NCI-H82 (cell line): ENCODE data around the gene NTM.

ENCODE experiments used
- DNase-seq: peaks from one replicate; lab custom pipeline; 2025; lab: John Stamatoyannopoulos, UW

NTM gene

GRCh38 chr11:132114743-132115142 lies 744.3 kb downstream of the NTM start:
- DNase-seq: no peak

GRCh38 chr11:132115454-132115853 lies 745.0 kb downstream of the NTM start:
- DNase-seq: no peak

- no peak for DNase-seq
Measured at GRCh38 chr11:132116516-132116915, 746.1 kb downstream of the NTM start.

- no peak for DNase-seq
Measured at GRCh38 chr11:132118661-132119060, 748.2 kb downstream of the NTM start.

- peak; percentile 2 for DNase-seq
Measured at GRCh38 chr11:132119573-132119972, 749.2 kb downstream of the NTM start.

- no peak for DNase-seq
Measured at GRCh38 chr11:132122735-132123134, 752.3 kb downstream of the NTM start.

GRCh38 chr11:132123449-132123848 lies 753.0 kb downstream of the NTM start:
- DNase-seq: no peak

GRCh38 chr11:132123854-132124835 lies 753.7 kb downstream of the NTM start:
- peak; percentile 1 for DNase-seq

GRCh38 chr11:132125988-132126871 lies 755.8 kb downstream of the NTM start:
- no peak for DNase-seq

GRCh38 chr11:132126973-132127899 lies 756.8 kb downstream of the NTM start:
- DNase-seq: peak; percentile 20

GRCh38 chr11:132127900-132128288 lies 757.5 kb downstream of the NTM start:
- DNase-seq: no peak

GRCh38 chr11:132131047-132131446 lies 760.6 kb downstream of the NTM start:
- no peak for DNase-seq

GRCh38 chr11:132131961-132132360 lies 761.5 kb downstream of the NTM start:
- DNase-seq: no peak

GRCh38 chr11:132134322-132134721 lies 763.9 kb downstream of the NTM start:
- DNase-seq: no peak

- DNase-seq: no peak
Measured at GRCh38 chr11:132137289-132137980, 767.0 kb downstream of the NTM start.

GRCh38 chr11:132137981-132138313 lies 767.5 kb downstream of the NTM start:
- DNase-seq: no peak

- no peak for DNase-seq
Measured at GRCh38 chr11:132139181-132139580, 768.8 kb downstream of the NTM start.

GRCh38 chr11:132140056-132140455 lies 769.6 kb downstream of the NTM start:
- DNase-seq: peak; percentile 1

GRCh38 chr11:132142121-132142520 lies 771.7 kb downstream of the NTM start:
- no peak for DNase-seq

GRCh38 chr11:132142554-132142953 lies 772.1 kb downstream of the NTM start:
- no peak for DNase-seq

- no peak for DNase-seq
Measured at GRCh38 chr11:132147464-132147863, 777.0 kb downstream of the NTM start.
